RWPE1 (cell line): ENCODE measurements around the gene COL4A1.
"Not testable (repeated sequence)": the region's sequence is repeated elsewhere in the genome, so short reads cannot be mapped to it uniquely, and the experiment has no call there.

Source experiments
- CTCF ChIA-PET: fragments of 350-600 bp; sonication (Branson Sonifier 250); formaldehyde crosslinking; extraction: SDS; loops from one replicate; lab custom pipeline; 2021; lab: Yijun Ruan, JAX
- POLR2A ChIA-PET: fragments of 400-600 bp; formaldehyde crosslinking; extraction: SDS; loops from one replicate; lab custom pipeline; 2020; ENCODE audit warnings: antibody characterized with exemption; ENCODE audit not compliant: low non-redundant PET; lab: Yijun Ruan, JAX
- DNase-seq: peaks from one replicate; pipeline ENCODE4 v3.0.0; 2012; ENCODE audit warnings: low spot score
- H3K27ac ChIP-seq: fragments of 450-650 bp; 2 replicates; pipeline ENCODE4 v1.5.1; 2017
- CTCF ChIP-seq: fragments of 450-650 bp; conservative IDR thresholded peaks from 2 replicates; pipeline ENCODE4 v1.5.1; 2017; ENCODE audit warnings: low read depth, mild to moderate bottlenecking

COL4A1 gene

GRCh38 chr13:110322828-110323171 is 15.8 kb upstream of the COL4A1 start:
- POLR2A ChIA-PET = no interaction called here
- no peak for TF ChIP-seq CTCF
- no peak for DNase-seq
- H3K27ac ChIP-seq = peak overlapping the region; percentile 38
- CTCF ChIA-PET = interaction anchor here (0.5 to 0.7 kb wide), 3 partner anchors 26 to 77 kb away, joined by 3 read pairs; no protein-coding TSS in a partner anchor

- H3K27ac ChIP-seq = peak overlapping the region; percentile 38; the same call in 1 of the 2 replicates
- ChIA-PET POLR2A (no interaction called here), CTCF (interaction anchor here (0.6 to 0.7 kb wide), 2 partner anchors 26 to 300 kb away, joined by 3 to 4 read pairs; no protein-coding TSS in a partner anchor)
- no peak for DNase-seq
- TF ChIP-seq CTCF = no peak
Observed at GRCh38 chr13:110322126-110322827, 15.3 kb upstream of the COL4A1 start.

GRCh38 chr13:110321573-110321972 is 14.6 kb upstream of the COL4A1 start:
- POLR2A ChIA-PET, H3K27ac ChIP-seq, DNase-seq: not testable (repeated sequence)
- CTCF ChIA-PET = interaction anchor here (0.6 kb wide), 1 partner anchor 301 kb away, joined by 4 read pairs; no protein-coding TSS in a partner anchor

GRCh38 chr13:110320645-110321044 is 13.7 kb upstream of the COL4A1 start:
- H3K27ac ChIP-seq = peak overlapping the region; percentile 97; the same call in 1 of the 2 replicates
- ChIA-PET POLR2A (no interaction called here), CTCF (no interaction called here)
- no peak for TF ChIP-seq CTCF
- no peak for DNase-seq

GRCh38 chr13:110319774-110320509 is 13.0 kb upstream of the COL4A1 start:
- H3K27ac ChIP-seq = peak overlapping the region; percentile 97
- POLR2A ChIA-PET = no interaction called here
- CTCF ChIA-PET = interaction anchor here (0.6 kb wide), 1 partner anchor 21 kb away, joined by 4 read pairs; no protein-coding TSS in a partner anchor
- TF ChIP-seq CTCF = no peak
- DNase-seq = peak; percentile 90

- CTCF ChIA-PET = interaction anchor here (0.6 kb wide), 1 partner anchor 20 kb away, joined by 4 read pairs; no protein-coding TSS in a partner anchor
- peak overlapping the region; percentile 97 for H3K27ac ChIP-seq
- POLR2A ChIA-PET = no interaction called here
- DNase-seq = no peak
- TF ChIP-seq CTCF = no peak
Observed at GRCh38 chr13:110319397-110319773, 12.4 kb upstream of the COL4A1 start.

- DNase-seq = no peak
- POLR2A ChIA-PET = no interaction called here
- peak overlapping the region; percentile 97 for H3K27ac ChIP-seq
- no peak for TF ChIP-seq CTCF
- CTCF ChIA-PET = no interaction called here
Observed at GRCh38 chr13:110318920-110319319, 12.0 kb upstream of the COL4A1 start.
